Renal cortical epithelial cell (primary cell): ENCODE results near the gene OCEL1. TPM values are rescaled to one million over a fixed set of nuclear protein-coding genes. Genes with fewer than 3 reads are reported as not detected.
A peak's percentile ranks its signal among the peaks of the same experiment; 100 is the strongest.
"Not testable (repeated sequence)": the region's sequence is repeated elsewhere in the genome, so short reads cannot be mapped to it uniquely, and the experiment has no call there.

Source experiments
- DNase-seq: peaks from one replicate; pipeline ENCODE4 v3.0.0-alpha.2; 2011; ENCODE audit warnings: low read depth
- total RNA-seq: library from RNA; depleted of rRNA; stranded (reverse); fragments of >200 nt; gene quantifications from 2 replicates; pipeline ENCODE4 v1.2.3, GENCODE V29; 2014

The OCEL1 gene
- total RNA-seq, 1 donor from 2014 or later = 4.5 TPM

DNA sequence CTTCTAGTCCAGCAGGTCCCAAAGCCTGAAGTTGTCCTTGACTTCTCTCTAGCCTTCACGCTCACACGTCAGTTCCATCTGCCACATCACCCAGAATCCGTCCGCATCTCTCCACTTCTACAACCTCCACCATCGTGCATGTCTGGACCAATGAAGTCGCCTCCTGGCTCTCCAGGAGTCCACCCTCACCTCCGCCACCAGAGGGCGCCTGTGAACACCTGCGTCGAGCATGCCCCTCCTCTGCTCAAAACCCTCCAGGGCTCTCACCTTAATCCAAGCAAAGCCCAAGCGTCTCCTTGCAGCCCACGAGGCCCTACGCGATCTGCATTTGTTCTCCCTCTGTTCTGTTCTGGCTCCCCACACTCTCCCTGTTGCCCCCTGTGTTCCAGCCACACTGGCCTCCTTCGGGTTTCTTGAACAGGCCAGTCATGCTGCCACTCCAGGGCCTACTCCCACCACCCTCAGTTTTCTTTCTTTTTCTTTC, 34.9 kb downstream of the OCEL1 start:
- DNase-seq = peak; percentile 62

DNA sequence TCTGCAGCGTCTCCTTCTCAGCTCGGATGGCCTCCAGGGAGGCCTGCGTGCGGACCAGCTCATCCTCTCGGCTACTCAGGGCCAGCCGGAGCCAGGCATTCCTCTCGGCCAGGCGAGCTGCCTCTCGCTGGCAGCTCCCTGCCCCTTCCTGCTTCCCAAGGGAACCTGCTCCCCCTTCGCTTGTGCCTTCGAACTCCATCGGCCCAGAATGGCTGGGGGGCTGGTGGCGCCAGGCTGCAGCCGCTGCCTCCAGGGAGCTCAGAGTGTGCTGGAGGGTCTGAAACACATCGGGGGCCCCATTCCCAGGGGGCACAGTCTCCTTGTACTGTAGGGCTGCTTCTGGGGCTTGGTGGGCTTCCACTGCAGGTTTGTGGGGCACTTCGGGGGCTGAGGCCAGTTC, 36.5 kb downstream of the OCEL1 start:
- DNase-seq = no peak

GRCh38 chr19:17263712-17264640, 38.0 kb downstream of the OCEL1 start:
- DNase-seq = no peak

DNA sequence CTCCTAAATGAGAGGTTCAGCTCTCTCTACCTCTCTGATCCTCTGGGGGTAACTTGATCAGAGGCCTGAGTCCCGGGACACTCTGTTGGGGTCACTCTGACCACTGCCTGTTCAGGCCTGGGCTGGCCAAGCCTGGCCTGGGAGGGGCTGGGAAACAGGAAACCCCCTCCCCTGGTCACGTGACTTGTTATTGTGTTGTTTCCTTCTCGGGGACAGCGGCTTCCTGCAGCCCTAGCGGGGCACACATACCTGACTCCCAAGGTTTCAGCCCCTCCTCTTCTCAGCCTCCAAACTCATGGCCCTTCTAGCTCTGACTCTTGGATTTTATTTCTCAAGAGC, 38.6 kb downstream of the OCEL1 start, which contains the start of gene USHBP1:
TSS of gene USHBP1 (minus strand) at position 105 of the 339 bp plus-strand sequence. CDS start 446 bp downstream, outside the sequence.
- DNase-seq = no peak

GRCh38 chr19:17266026-17266425, 40.0 kb downstream of the OCEL1 start:
- DNase-seq = no peak

DNA sequence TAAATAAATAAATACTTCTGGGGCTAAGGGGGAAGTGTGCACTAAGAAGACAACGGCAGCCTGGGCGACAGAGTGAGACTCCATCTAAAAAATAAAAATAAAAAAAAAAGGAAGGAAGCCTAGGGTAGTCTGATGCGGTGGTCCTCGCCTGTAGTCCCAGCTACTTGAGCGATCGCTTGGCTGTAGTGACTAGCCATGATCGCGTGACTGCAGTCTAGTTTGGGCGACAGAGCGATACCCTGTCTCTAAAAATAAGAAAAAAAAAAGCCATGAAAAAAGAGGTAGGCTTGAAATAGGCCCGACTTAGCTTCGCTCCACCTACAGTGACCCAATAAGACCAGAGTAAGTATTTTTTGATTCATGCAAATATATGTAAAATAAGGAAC, 40.6 kb downstream of the OCEL1 start:
- DNase-seq = no peak

DNA sequence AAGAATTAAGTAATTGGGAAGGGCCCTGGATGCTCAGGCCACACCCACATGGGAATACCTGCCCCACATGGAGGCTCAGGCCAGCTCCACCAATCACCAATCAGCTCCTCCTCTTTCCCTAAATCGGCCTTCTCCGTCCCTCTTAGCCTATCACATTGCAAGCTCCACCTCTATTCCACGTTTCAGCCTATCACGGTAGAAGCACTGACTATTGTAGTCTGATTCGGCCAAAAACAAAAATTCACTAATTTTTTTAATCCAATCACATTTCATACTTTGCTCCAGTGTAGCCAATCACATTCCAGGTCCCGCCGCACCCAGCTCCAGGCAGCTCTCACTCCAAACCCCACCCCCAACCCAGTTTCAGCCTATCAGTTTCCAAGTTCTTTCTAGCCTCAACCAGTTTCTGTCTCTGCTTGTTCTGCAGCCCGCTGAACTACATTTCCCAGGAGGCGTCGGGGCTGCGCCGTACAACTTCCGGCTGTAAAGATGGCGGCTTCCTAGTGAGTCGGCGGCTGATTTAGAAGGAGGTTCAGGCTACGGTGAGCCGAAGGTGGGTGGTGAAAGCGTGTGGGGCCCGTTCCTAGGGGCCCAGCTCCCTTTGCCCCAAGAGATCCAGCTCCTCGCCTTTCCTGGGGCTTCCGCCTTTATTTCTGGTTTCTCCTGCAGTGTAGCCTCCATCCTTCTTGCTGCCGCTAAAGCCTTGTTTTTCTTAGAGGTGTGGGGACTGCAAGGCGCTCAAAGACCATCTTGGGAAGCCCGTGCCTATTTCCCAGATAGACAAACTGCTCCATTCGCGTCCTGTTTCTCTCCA, 41.2 kb downstream of the OCEL1 start, which contains the start of gene BABAM1:
TSS of gene BABAM1 (plus strand) at position 469 of the 814 bp plus-strand sequence. CDS start 1,364 bp downstream, outside the sequence.
- peak; percentile 99 for DNase-seq

GRCh38 chr19:17268754-17269153, 42.7 kb downstream of the OCEL1 start:
- no peak for DNase-seq

- DNase-seq = not testable (repeated sequence)
Measured at GRCh38 chr19:17274892-17275291, 48.9 kb downstream of the OCEL1 start.

- no peak for DNase-seq
Measured at GRCh38 chr19:17275441-17276175, 49.6 kb downstream of the OCEL1 start.

Other genes starting within 250 kb of the OCEL1 start
- gene CPAMD8, start 199.4 kb upstream of the OCEL1 start, total RNA-seq = 1.6 and 3.9 TPM in 2 replicates
- 2.0 and 4.0 TPM in 2 replicates for gene HAUS8, start 150.8 kb upstream of the OCEL1 start, total RNA-seq
- 28.7 and 54.2 TPM in 2 replicates for gene MYO9B, start 150.4 kb upstream of the OCEL1 start, total RNA-seq
- gene USE1, start 10.9 kb upstream of the OCEL1 start, total RNA-seq = 19.6 and 22.3 TPM in 2 replicates
- gene NR2F6, start 19.7 kb downstream of the OCEL1 start, total RNA-seq = 75.7 and 118 TPM in 2 replicates
- 0.20 TPM in 1 of 2 replicates, not detected in the other for gene USHBP1, start 38.5 kb downstream of the OCEL1 start, total RNA-seq
- 75.3 and 119 TPM in 2 replicates for gene BABAM1, start 41.2 kb downstream of the OCEL1 start, total RNA-seq
- gene ANKLE1, start 55.7 kb downstream of the OCEL1 start, total RNA-seq = 0.52 and 1.1 TPM in 2 replicates
- gene ABHD8, start 77.2 kb downstream of the OCEL1 start, total RNA-seq = 11.8 and 19.4 TPM in 2 replicates
- gene MRPL34, start 79.6 kb downstream of the OCEL1 start, total RNA-seq = 54.2 and 57.8 TPM in 2 replicates
- gene DDA1, start 83.3 kb downstream of the OCEL1 start, total RNA-seq = 30.3 and 36.3 TPM in 2 replicates
- gene ANO8, start 108.6 kb downstream of the OCEL1 start, total RNA-seq = 5.9 and 10.3 TPM in 2 replicates
- gene GTPBP3, start 111.3 kb downstream of the OCEL1 start, total RNA-seq = 19.6 and 22.4 TPM in 2 replicates
- 0.10 and 0.52 TPM in 2 replicates for gene PLVAP, start 151.1 kb downstream of the OCEL1 start, total RNA-seq
- gene CCDC194, start 168.0 kb downstream of the OCEL1 start, total RNA-seq = 0.20 TPM in 1 of 2 replicates, not detected in the other
- gene BST2, start 179.4 kb downstream of the OCEL1 start, total RNA-seq = 101 and 183 TPM in 2 replicates
- gene MVB12A, start 193.8 kb downstream of the OCEL1 start, total RNA-seq = 47.0 and 70.2 TPM in 2 replicates
- 0.30 TPM in 1 of 2 replicates, not detected in the other for gene TMEM221, start 222.4 kb downstream of the OCEL1 start, total RNA-seq
- gene NXNL1, start 234.7 kb downstream of the OCEL1 start, total RNA-seq = not detected in 2 replicates
- 10.1 and 19.4 TPM in 2 replicates for gene SLC27A1, start 244.3 kb downstream of the OCEL1 start, total RNA-seq